Stimulated activated CD4-positive, alpha-beta T cell treated with anti-CD3 and anti-CD28 coated beads, Interleukin-1b, Interleukin-23, amount 100 ng/mL, for 48 hours (primary cell): ENCODE data around the gene NAALADL2.

Experiments used
- DNase-seq: peaks from one replicate; pipeline ENCODE4 v3.0.0-alpha.2; 2020

NAALADL2 gene

DNA sequence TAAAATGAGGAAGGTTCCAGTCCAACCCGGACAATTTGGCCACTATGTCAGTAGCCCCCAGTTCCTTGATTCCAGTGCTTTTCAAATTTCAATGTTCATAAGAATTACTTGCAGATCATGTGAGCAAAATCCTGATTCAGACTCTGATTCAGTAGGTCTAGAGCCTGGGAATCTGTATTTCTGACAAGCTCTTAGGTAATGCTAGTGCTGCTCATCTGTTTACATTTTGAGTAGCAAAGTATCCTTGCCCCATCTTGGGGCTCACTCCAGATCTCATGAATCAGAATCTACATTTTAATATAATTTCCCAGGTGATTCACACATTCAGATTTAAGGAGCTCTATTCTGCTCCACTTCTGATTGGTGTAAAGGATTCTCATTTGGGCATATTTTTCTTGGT, 142.0 kb downstream of the NAALADL2 start:
- no peak for DNase-seq

DNA sequence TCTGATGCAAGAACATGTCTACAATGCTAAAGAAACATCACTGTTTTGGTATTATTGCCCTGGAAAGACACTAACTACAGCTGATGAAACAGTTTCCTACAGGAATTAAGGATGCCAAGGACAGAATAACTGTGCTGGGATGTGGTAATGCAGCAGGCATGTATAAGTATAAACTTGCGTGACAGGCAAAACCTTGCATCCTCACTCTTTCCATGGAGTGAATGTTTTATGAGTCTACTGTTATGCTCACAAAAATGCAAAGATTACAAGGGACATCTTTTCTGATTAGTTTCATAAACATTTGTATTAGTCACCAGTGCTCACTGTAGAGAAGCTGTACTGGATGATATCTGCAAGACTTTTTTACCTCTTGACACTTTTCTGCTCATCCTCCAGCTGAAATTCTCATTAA, 143.6 kb downstream of the NAALADL2 start:
- no peak for DNase-seq

DNA sequence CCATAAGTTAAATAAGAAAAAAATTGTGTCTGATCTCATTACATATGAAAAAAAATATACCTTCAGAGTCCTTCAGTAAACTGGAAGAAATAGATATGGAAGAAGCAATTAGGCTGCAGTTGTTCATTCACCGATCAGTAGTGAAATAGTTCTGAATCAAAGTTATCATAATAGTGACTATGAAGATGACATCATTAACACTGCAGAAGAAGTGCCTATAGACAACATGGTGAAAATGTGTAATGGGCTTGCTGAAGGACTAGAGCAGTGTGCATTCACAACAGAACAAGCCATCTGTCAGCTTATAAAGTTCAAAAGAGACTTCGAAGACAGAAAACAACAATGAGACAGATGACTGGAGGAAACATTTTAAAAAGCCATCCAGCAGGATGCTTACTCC, 144.5 kb downstream of the NAALADL2 start:
- no peak for DNase-seq

DNA sequence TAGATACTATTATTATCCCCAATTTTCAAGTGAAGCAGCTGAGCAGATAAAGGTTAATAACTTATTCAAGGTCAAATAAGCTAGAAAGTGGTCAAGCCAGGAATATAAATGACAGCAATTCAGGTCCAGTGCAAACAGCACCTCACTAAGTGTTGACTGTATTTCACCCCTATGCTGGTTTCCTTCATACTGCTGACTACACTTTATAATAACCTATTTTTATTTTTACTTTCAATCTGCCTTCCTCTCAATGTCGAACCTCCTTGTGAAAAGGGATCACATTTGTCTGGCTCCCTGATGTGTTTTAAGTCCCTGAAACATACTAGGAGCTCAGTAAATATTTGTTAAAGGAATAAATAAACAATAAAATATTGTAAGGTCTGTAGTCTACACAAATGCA, 146.1 kb downstream of the NAALADL2 start:
- DNase-seq: no peak

DNA sequence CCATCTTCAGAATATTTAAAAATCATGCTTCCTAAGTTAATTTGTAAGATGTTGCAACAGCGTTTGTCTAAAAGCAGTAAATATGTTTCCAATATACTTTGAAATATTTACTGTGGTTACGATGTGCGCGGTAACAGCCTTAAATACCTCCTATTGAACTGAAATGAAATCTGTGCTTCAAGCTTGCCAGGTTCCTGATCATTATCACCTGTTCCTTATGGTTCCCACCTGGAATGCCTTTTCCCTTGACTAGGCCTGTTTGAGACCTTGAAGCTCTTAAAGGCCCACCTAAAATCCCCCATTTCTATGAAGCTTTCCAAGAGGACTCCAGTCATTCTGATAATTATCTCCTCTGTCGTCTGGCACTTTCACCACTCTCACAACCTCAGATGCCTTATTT, 146.7 kb downstream of the NAALADL2 start:
- no peak for DNase-seq

DNA sequence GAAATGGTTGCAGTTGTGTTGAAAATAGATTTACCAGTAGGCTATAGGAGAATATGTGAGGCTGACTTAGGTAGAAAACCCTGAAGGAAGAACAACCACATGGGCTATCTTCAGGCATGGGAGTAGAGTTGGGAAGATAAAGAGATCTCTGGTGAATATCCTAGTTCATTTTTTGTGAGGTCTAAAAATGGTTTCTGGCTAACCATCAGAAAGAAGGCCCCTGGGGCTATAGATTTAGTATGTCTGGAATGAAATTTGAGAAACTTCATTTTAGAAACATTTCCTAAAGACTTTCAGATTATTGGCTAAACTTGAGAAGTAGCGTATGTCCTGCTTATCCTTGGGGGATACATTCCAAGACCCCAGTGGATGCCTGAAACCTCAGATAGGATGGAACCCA, 148.2 kb downstream of the NAALADL2 start:
- DNase-seq: no peak

DNA sequence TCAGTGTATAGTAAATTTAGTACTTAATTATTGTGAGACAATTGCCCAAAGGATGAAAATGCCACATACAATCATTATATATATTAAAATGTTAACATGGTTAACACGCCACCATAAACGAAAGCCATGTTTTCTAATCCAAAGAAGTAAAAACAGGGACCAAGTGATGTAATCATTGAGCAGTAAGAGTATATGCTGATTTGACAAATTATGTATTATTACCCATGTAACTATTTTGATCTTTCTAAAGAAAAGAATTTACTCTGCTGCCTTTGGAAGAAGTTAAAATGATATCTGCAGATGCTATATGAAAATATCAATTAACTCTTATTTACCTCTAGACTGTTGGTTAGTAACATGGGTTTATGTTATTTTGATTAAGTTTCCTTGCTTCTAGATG, 150.2 kb downstream of the NAALADL2 start:
- DNase-seq: no peak

DNA sequence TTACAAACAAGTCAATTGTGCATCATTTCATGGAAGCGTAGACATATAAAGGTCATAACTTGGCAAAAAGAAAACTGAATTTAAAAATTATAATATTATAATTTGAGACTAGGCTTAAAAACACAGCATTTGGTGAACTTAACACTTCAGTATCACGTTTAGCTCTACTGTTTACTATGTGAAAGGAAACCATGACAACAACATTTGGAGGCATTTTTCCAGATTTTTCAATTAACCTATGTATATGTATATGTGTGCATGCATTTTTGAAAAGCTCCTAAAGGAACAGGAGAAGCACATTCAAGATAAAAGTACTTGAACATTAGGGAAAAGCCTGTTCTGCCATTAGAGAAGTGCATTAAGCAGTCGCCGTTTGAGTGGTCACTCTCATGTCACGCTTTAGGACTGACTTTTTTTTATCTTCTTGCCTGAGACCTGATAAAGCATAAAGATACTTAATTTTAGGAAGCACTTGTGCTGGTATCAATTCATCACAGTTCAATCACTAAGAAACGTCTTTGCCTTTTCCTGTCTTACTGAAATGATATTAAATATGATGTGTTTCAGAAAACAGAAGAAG, 156.0 kb downstream of the NAALADL2 start:
- DNase-seq: no peak

DNA sequence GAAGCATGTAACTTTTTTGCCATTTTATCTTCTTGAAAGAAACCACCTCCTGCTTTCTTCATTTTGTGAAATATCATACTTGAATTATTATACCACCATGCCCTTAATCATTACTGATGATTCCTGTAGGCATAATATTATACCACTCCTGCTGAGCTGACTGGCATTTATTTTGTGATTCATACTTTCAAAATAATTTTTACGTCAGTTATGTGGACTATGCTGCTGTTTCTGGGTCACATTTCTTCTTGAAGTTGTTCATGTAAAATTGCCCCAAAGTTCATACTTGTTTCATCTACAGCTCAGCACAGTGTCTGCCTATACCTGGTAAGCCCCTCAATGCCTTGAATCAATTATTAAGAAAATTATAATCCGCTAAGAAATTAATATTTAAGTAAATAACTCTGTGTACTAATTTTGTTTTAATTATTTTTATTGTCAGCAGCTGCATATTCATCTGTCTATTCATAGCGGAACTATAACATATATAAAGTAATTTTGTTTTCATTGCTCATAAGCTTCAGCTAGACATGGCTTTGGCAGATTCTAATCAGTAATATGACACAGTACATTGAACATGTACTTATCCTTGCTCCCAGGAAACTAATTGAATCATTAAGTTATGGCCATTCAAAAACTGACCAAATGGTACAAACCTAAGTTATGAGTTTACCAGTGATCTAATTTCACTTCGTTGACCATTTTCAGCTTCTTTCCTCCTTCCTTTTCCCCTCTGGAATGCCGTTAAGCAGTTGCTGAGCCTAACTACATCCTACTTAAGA, 160.0 kb downstream of the NAALADL2 start:
- DNase-seq: no peak

DNA sequence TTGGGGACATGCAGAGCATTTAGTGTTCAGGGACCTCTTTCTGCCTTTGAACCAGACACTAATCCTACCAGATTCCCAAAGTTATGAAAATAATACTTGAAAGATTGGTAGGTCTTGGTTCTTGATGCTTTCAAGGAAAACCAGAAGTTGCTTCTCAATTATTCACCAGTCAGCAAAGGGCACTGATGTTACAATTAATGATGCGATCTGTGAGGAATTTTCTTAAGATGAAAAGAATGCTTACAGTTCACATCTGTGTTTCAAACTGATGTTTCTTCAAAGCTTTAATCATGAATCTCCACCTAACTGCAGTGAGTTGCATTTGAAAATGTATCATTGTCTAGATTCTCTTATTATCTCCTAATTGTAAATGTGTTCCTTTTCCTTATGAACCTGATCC, 161.0 kb downstream of the NAALADL2 start:
- DNase-seq: no peak

DNA sequence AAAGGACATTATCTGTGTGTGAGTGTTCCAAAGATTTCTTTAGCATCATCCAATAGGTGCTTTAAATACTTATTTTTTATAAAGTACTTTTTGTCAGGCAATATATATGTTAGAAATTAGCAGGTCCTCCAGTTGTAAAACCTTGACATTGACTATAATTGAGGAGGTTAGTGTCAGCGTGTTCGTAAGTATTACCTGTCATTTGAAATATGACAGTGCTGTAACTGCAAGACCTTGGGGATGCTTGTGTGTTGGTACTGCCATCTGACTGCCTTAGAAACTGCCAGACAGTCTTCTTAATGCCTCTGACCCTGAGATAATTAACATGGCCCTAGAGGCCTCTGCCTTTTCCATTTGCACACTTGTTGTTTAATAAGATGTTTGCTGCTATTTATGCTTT, 170.7 kb downstream of the NAALADL2 start:
- no peak for DNase-seq

DNA sequence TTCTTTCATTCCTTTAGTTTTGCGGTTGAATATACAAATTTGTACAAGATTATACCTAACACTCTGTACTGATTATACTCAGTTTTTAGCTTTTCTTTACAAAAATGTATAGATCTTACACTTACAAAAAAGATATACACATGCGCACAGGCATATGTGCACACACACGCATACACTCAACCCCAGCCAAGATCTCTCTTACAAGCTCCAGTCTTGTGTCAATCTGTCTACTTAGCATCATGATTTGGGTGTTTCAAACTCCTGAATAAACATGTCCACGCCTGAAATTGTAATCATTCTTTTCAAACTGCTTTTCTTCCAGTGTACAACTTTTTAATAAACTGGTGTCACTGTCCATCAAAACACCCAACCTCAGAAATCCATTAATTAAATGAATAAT, 180.7 kb downstream of the NAALADL2 start:
- no peak for DNase-seq

DNA sequence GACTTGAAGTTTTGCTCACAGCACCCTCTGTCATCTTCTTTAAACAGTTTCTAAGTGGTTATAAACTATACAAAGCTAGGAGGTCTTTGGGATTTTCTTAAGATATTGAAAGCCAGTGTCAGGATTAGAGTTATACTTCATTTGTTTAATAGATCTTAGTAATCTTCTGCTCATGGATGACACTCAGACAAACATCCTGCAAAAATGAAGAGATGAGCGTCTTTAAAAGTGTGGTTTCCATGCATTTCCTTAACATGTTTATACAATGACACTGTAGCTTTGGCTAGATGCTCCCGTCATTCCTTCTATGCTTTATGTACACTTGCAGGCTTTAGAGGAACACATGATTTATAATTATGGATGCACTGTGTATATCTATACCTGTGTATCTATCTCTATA, 182.2 kb downstream of the NAALADL2 start:
- DNase-seq: no peak

DNA sequence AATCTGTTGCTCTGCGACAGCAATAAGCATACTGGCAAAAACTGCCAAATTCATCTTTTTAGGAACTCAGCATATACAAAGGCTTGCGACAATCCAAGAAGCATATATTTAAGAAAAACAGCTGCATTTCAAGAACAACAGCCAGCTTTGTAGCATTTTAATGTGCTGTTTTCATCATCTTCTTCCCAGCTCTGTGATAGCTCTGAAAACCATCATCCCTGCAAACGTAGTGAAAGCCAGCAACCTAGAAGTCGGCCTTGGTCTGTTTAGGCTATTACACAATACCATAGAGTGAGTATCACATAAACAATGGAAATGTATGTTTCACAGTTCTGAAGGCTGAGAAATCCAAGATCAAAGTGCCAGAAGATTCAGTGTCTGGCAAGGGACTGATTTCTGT, 187.5 kb downstream of the NAALADL2 start:
- DNase-seq: no peak

DNA sequence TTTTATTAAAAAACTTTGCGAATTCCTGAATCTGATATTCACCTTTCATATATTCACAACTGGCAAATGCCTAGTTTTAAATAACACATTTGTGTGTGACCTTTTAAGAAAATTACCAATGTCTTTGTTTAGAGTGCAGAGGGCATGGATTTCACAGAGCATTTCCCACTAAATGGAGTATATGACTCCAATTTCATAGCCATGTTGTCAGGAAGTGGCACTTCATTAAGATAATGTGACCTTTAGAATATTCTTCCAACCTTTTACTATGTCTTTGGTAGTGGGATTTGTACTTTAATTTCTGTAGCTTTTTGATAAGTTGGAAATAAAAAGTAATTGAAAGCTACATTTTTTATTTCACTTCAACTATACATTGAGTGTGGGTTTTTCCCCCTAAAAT, 188.7 kb downstream of the NAALADL2 start:
- no peak for DNase-seq

DNA sequence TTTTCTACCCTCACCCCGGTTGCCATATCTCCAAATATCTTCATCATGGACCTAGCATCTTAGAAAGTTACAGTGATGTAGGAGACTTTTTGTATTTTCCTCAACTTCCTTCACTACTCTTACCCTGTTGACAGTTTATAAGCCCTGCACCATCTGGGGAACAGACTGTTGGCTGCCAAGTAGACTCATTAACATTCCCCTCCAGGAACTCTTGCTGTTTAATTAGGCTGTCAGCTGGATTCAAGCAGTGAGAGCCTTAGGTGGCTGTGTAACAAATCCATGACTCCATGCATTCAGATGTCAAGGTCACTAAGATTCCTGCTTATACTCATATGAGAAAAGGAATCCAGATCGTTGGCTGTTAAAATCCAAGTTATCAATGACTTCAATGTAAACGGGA, 198.3 kb downstream of the NAALADL2 start:
- no peak for DNase-seq

DNA sequence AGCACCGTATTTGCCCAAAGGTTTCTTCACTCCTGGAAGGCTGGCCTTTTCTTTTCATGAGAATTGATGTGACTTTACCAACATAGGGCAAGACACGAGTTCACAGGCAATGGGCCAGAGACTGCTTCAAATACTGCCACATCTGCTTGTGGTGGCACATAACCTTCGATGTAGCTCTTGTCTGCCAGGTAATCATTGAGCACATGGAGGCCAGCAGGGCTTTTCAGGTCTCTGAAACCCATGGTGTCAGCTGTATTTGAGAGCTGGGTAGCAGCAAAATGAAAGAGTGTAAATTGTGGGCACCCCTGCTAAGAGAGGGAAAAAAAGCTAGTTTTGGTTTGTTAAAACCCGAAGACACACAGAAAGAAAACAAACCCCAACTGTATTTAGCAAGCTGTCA, 200.7 kb downstream of the NAALADL2 start:
- no peak for DNase-seq

DNA sequence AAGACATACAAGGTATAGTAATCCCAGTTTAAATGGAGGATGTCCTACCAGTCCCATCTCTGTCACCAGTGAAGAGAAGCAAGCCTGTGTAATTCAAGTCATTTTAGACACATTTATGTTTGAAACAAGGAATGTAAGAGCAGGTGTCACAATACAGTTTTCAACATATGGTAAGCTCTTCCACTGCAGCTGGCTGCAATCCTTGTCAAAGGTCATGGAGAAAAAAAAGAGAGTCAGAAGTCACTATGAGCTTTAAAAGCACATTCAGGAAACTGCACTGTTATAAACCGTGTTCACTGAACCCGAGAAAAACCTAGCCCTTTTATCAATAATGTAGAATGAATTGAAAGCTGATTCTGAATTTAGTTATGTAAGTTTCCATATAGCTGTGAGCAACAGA, 206.4 kb downstream of the NAALADL2 start:
- DNase-seq: no peak

DNA sequence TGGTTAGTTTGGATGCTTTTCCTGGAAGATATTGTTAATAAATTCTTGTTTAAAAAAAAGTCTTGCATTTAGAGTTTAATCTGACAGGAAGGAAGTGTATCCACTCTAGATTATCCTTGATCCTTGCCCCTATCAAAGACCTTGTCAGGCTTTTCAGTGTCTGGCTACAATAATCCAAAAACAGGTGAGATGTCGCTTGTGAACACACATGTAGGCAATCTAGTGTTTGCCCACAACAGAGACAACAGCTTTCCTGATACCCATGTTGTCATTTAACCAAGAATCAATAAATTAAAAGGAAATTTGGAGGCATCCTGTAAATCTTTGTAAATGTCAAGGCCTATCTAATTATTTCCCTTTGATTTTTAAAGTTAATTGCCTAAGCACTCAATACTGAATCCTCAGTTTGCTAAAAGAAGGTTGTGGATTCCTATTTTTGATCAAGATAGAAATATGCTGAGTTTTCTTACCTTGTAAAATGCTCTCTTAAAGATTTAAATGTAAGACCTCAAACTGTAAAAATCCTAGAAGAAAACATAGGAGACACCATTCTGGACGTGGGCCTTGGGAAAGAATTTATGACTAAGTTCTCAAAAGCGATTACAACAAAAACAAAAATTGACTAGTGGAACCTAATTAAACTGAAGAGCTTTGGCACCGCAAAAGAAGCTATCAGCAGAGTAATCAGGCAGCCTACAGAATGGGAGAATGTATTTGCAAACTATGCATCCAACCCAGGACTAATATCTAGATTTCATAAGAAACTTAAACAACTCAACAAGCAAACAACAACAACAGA, 207.7 kb downstream of the NAALADL2 start:
- no peak for DNase-seq

DNA sequence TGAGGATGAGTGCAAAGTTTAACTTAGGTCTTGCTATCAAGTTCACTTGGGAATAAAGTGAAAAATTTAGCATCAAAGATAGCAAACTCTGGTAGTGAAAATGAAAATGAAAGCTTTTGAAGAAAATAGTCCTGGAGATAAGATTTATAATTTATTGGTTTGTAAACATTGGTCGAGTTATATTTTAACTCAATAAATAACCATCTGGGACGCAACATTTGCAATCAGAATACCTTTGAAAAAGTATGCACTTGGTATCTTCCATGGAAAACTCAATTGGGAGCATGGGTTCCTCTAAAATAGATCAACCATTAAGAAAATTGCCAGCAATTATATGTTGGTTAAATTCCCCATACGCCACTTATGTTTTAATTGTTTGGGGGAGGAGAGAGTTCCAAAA, 209.5 kb downstream of the NAALADL2 start:
- no peak for DNase-seq

DNA sequence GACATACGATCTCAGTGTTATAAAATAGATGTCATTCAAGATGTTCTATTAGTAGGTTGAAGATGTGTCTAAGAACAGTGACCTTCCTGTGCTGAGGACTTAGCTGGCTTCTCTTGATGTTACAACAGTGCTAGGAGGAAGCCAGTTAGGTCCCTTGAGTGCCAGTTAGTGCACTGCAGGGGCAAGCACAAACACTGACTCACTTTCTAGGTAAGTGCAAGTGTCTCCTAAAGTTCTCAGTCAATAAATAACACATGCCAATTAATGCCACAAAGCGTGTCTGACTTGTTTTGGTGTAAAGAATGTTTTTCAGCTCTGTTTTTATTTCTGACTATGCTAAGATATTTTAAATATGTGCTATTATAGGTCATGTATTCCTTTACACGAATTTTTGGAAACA, 211.8 kb downstream of the NAALADL2 start:
- no peak for DNase-seq

DNA sequence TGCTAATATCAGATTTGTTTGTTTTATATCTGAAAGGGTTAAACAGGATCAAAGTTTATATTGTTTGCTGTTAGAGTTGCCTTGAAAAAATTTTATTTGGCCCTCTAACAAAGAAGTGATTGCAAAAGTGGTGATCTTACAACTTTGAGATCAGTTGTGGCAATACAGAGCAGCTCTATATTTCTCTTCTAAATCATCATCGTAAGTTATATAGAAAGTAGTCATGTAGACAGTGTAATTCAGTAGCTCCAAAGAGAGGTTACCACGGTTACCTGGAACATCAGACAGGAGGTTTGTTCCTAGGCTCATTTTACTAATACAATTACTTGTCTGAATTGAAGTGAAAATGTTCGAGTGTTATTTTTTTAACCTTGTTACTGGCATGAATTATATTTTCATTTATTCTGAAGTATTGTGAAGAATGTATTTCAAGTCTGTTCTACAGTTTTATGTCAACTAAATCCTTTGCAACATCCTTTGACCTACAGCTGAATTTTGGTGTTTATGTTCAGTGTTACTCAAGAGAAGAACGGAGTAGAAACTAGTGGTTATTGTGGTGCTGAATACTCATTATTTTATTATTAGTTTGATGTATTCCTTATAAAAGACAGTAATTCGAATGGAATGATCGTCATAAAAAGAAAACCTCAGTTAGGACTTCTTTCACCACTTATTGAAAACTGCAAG, 214.2 kb downstream of the NAALADL2 start:
- DNase-seq: no peak

DNA sequence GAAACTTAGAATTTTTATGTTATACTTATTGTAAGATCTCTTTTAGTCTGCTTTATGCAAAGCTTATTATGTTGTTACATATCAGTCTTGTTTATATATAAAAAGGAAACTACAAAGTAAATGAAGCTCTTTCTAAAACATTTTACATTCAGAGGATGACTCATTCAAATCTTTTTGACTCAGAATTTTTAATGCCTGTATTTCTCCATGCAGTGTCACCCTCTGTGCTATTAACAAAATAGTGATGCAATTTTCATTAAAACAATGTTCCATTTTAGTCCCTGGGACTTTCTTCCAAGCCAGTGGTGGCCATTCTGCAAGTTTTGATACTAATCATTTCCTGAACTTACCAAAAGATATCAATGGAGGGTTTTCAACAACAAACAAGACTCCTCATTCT, 216.1 kb downstream of the NAALADL2 start:
- no peak for DNase-seq

DNA sequence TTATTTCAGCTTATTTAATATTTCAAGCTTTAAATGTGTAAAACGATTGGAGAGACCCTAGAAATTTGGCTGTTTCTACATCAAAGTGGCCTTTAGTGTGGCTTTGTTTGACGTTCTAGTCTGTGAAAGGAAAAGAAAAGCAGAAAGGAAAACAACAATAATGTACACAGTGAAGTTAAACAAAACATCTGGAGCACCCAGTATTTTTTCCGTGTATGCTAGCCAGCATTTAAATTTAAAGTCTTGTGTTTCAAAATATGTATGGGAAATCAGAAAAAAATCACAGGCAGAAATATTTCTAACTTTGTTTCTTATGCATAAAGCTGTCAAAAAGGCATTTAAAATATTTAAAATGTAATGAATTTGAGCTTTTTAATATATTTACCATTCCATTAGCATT, 218.1 kb downstream of the NAALADL2 start:
- DNase-seq: no peak
